Measurements from ENCODE around the gene NT5M.

Gene NT5M

GRCh38 chr17:17395885-17396284 is 92.7 kb downstream of the NT5M start:
- no peak for DNase-seq (ENCODE audit: low read depth)
